ENCODE results near the gene ARMH1. TPM values are rescaled to one million over a fixed set of nuclear protein-coding genes. Genes with fewer than 3 reads are reported as not detected.

Gene ARMH1
- total RNA-seq, 1 donor from 2014 or later = 0.52 TPM

- Histone ChIP-seq H3K36me3 (ENCODE audit: control insufficient read depth in 3 of 3, insufficient read depth in 3 of 3, low read length in 3 of 3) (peaks cover 32 to 57% (median 51%) of the 10 kb centered on the region in 3 donors), H3K9ac (ENCODE audit: low read depth in 1 of 3, low read length in 3 of 3) (peak overlapping the region in 2 of 3 donors; percentile 40 to 64)
These were observed 29.7 kb upstream of the ARMH1 start for GRCh38 chr1:44644806-44645205.

GRCh38 chr1:44645476-44646244, 28.9 kb upstream of the ARMH1 start:
- peaks cover 33 to 58% (median 56%) of the 10 kb centered on the region in 3 donors for H3K36me3 ChIP-seq (ENCODE audit: control insufficient read depth in 3 of 3, insufficient read depth in 3 of 3, low read length in 3 of 3)
- H3K9ac ChIP-seq (ENCODE audit: low read depth in 1 of 3, low read length in 3 of 3) = peak overlapping the region; percentile 39 to 64 (median 40)
- peak overlapping the region; percentile 84 for H3K27ac ChIP-seq (ENCODE audit: low read depth, low read length)
- H3K9me3 ChIP-seq (ENCODE audit: control insufficient read depth in 3 of 3, low read length in 3 of 3) = no peaks in the 10 kb centered on the region
- H3K27me3 ChIP-seq (ENCODE audit: control insufficient read depth in 3 of 3, insufficient read depth in 3 of 3, low read length in 3 of 3) = no peaks in the 10 kb centered on the region
- H3K4me1 ChIP-seq (ENCODE audit: control insufficient read depth in 3 of 3, insufficient read depth in 3 of 3, low read length in 3 of 3) = peaks cover 65 to 86% (median 67%) of the 10 kb centered on the region in 3 donors
- peak overlapping the region in 2 of 3 donors; percentile 45 to 53 for H3K4me3 ChIP-seq (ENCODE audit: low read length in 3 of 3)

More at GRCh38 chr1:44644806-44645205, 29.7 kb upstream of the ARMH1 start:
- Histone ChIP-seq H3K9me3 (ENCODE audit: control insufficient read depth in 3 of 3, low read length in 3 of 3) (no peaks in the 10 kb centered on the region), H3K27ac (ENCODE audit: low read depth, low read length) (peak overlapping the region; percentile 84), H3K27me3 (ENCODE audit: control insufficient read depth in 3 of 3, insufficient read depth in 3 of 3, low read length in 3 of 3) (no peaks in the 10 kb centered on the region), H3K4me1 (ENCODE audit: control insufficient read depth in 3 of 3, insufficient read depth in 3 of 3, low read length in 3 of 3) (peaks cover 66 to 89% (median 70%) of the 10 kb centered on the region in 3 donors), H3K4me3 (ENCODE audit: low read length in 3 of 3) (peak overlapping the region in 1 of 3 donors; percentile 53)

DNA sequence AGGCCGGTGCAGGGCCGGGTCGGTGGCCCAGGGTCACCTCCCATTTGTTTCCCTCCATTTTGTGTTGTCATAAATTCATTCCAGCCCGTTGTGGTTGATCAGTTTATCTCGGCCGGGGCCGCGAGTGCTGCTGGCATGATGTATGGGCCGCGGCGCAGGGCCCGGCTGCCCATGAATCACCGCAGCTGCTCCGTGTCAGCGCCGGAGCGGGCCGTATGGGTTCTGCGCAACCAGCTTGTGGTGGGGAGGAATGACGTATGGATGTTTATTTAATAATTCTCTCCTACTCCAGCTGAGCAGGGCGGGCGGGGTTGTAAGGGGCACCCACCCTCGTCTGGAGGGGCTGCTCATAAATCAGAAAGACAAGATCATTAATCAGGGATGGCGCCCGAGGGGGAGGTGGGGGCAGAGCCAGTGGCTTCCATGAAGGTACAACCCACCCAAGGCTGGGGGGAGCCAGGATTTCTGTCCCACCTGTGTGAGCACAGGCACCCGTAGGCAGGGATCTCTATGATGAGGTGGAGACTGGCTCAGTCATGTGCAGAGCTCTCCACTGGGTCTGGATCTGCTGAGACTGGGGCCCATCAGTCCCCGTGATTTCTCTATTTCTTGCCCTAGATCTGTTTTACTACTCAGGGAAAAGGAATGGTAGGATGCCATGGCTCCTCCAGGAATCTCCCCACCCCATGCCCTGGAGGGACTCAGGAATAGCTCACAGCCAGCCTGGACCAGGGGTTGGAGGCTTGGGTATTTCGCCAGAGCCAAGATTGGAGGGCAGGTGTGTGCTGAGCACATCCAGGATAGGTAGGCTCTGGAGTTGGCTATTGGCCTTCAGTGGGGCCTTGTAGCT, 28.0 kb upstream of the ARMH1 start:
- H3K27ac ChIP-seq (ENCODE audit: low read depth, low read length) = peak overlapping the region; percentile 84
- H3K9me3 ChIP-seq (ENCODE audit: control insufficient read depth in 3 of 3, low read length in 3 of 3) = no peaks in the 10 kb centered on the region
- peaks cover 41 to 63% (median 58%) of the 10 kb centered on the region in 3 donors for H3K36me3 ChIP-seq (ENCODE audit: control insufficient read depth in 3 of 3, insufficient read depth in 3 of 3, low read length in 3 of 3)
- H3K9ac ChIP-seq (ENCODE audit: low read depth in 1 of 3, low read length in 3 of 3) = peak overlapping the region; percentile 8 to 64 (median 39)
- peaks cover 59 to 79% (median 61%) of the 10 kb centered on the region in 3 donors for H3K4me1 ChIP-seq (ENCODE audit: control insufficient read depth in 3 of 3, insufficient read depth in 3 of 3, low read length in 3 of 3)
- H3K27me3 ChIP-seq (ENCODE audit: control insufficient read depth in 3 of 3, insufficient read depth in 3 of 3, low read length in 3 of 3) = no peaks in the 10 kb centered on the region
- peak overlapping the region in 1 of 3 donors; percentile 43 for H3K4me3 ChIP-seq (ENCODE audit: low read length in 3 of 3)

- no peak overlapping the region for H3K4me3 ChIP-seq (ENCODE audit: low read length in 3 of 3)
- H3K9me3 ChIP-seq (ENCODE audit: control insufficient read depth in 3 of 3, low read length in 3 of 3) = no peaks in the 10 kb centered on the region
- no peak overlapping the region for H3K27ac ChIP-seq (ENCODE audit: low read depth, low read length)
- peaks cover 42 to 58% (median 52%) of the 10 kb centered on the region in 3 donors for H3K36me3 ChIP-seq (ENCODE audit: control insufficient read depth in 3 of 3, insufficient read depth in 3 of 3, low read length in 3 of 3)
- peaks cover 45 to 65% (median 50%) of the 10 kb centered on the region in 3 donors for H3K4me1 ChIP-seq (ENCODE audit: control insufficient read depth in 3 of 3, insufficient read depth in 3 of 3, low read length in 3 of 3)
- H3K9ac ChIP-seq (ENCODE audit: low read depth in 1 of 3, low read length in 3 of 3) = no peak overlapping the region
- no peaks in the 10 kb centered on the region for H3K27me3 ChIP-seq (ENCODE audit: control insufficient read depth in 3 of 3, insufficient read depth in 3 of 3, low read length in 3 of 3)
These were observed 26.6 kb upstream of the ARMH1 start for GRCh38 chr1:44647896-44648295.

DNA sequence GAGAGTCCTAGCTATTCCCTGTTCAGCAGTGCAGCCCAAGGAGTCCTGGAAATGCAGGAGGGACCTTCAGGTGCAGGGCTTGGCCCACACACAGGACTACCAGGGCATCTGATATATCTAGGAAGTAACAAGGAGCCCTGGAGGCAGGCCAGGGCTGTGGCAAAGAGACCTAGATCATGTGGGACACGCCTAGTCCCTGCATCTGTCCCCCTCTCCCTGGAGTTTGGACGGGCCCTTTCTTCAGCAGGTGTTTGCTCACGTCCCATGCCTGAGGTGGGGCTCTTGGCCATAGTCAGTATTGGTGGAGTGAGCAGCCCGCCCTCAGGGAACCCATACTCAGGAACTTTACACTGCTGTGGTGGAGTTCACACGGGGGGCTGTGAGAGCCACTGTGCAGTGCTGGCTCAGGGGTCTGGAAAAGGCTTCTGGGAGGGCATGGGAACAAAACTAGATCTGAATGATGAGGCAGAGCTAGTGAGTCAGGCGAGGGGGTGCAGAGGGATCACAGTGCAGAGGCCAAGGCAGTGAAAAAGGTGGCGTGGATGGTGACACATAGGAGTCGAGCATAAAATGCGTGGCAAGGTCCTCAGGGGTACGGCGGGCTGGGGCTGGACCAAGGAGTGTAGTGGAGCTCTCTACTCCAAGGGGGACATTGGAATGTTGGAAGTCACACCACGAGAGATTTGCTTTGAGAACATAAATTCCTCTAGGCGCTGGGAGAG, 25.8 kb upstream of the ARMH1 start:
- Histone ChIP-seq H3K27ac (ENCODE audit: low read depth, low read length) (no peak overlapping the region), H3K9ac (ENCODE audit: low read depth in 1 of 3, low read length in 3 of 3) (peak overlapping the region in 1 of 3 donors; percentile 26), H3K4me1 (ENCODE audit: control insufficient read depth in 3 of 3, insufficient read depth in 3 of 3, low read length in 3 of 3) (peaks cover 37 to 57% (median 42%) of the 10 kb centered on the region in 3 donors), H3K9me3 (ENCODE audit: control insufficient read depth in 3 of 3, low read length in 3 of 3) (no peaks in the 10 kb centered on the region), H3K4me3 (ENCODE audit: low read length in 3 of 3) (no peak overlapping the region), H3K27me3 (ENCODE audit: control insufficient read depth in 3 of 3, insufficient read depth in 3 of 3, low read length in 3 of 3) (no peaks in the 10 kb centered on the region), H3K36me3 (ENCODE audit: control insufficient read depth in 3 of 3, insufficient read depth in 3 of 3, low read length in 3 of 3) (peaks cover 39 to 56% (median 52%) of the 10 kb centered on the region in 3 donors)

DNA sequence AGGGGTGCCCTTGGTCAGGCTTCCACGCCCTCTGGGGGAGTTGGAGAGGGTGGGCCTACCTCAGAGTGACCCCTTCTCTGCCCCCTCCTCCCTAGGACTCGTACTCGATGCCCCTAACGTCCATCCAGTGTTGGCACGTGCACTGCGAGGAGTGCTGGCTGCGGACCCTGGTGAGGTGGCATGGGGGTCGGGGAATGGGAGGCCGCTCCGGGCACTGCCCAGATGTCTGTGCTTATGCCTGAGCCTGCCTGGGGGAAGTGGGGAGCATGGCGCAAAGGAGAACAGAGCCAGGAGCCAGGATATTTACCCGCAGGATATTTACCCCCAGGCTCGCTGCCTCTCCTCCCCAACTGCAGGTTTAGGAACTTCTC, 24.7 kb upstream of the ARMH1 start:
- H3K27ac ChIP-seq (ENCODE audit: low read depth, low read length) = no peak overlapping the region
- H3K27me3 ChIP-seq (ENCODE audit: control insufficient read depth in 3 of 3, insufficient read depth in 3 of 3, low read length in 3 of 3) = no peaks in the 10 kb centered on the region
- H3K9me3 ChIP-seq (ENCODE audit: control insufficient read depth in 3 of 3, low read length in 3 of 3) = no peaks in the 10 kb centered on the region
- H3K36me3 ChIP-seq (ENCODE audit: control insufficient read depth in 3 of 3, insufficient read depth in 3 of 3, low read length in 3 of 3) = peaks cover 31 to 52% (median 48%) of the 10 kb centered on the region in 3 donors
- H3K4me1 ChIP-seq (ENCODE audit: control insufficient read depth in 3 of 3, insufficient read depth in 3 of 3, low read length in 3 of 3) = peaks cover 26 to 47% (median 31%) of the 10 kb centered on the region in 3 donors
- H3K9ac ChIP-seq (ENCODE audit: low read depth in 1 of 3, low read length in 3 of 3) = no peak overlapping the region
- no peak overlapping the region for H3K4me3 ChIP-seq (ENCODE audit: low read length in 3 of 3)

- peaks cover 21 to 41% (median 26%) of the 10 kb centered on the region in 3 donors for H3K4me1 ChIP-seq (ENCODE audit: control insufficient read depth in 3 of 3, insufficient read depth in 3 of 3, low read length in 3 of 3)
- H3K36me3 ChIP-seq (ENCODE audit: control insufficient read depth in 3 of 3, insufficient read depth in 3 of 3, low read length in 3 of 3) = peaks cover 31 to 48% (median 44%) of the 10 kb centered on the region in 3 donors
- H3K4me3 ChIP-seq (ENCODE audit: low read length in 3 of 3) = no peak overlapping the region
- H3K27ac ChIP-seq (ENCODE audit: low read depth, low read length) = no peak overlapping the region
- H3K27me3 ChIP-seq (ENCODE audit: control insufficient read depth in 3 of 3, insufficient read depth in 3 of 3, low read length in 3 of 3) = no peaks in the 10 kb centered on the region
- H3K9me3 ChIP-seq (ENCODE audit: control insufficient read depth in 3 of 3, low read length in 3 of 3) = no peaks in the 10 kb centered on the region
- H3K9ac ChIP-seq (ENCODE audit: low read depth in 1 of 3, low read length in 3 of 3) = peak overlapping the region in 1 of 3 donors; percentile 54
These were observed 24.2 kb upstream of the ARMH1 start for GRCh38 chr1:44650159-44650831.

DNA sequence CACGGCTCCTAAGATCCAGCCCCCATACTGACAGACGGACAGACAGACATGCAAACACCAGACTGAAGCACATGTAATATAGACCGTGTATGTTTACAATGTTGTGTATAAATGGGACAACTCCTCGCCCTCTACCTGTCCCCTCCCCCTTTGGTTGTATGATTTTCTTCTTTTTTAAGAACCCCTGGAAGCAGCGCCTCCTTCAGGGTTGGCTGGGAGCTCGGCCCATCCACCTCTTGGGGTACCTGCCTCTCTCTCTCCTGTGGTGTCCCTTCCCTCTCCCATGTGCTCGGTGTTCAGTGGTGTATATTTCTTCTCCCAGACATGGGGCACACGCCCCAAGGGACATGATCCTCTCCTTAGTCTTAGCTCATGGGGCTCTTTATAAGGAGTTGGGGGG, 23.4 kb upstream of the ARMH1 start:
- peaks cover 31 to 45% (median 44%) of the 10 kb centered on the region in 3 donors for H3K36me3 ChIP-seq (ENCODE audit: control insufficient read depth in 3 of 3, insufficient read depth in 3 of 3, low read length in 3 of 3)
- H3K9me3 ChIP-seq (ENCODE audit: control insufficient read depth in 3 of 3, low read length in 3 of 3) = no peaks in the 10 kb centered on the region
- H3K9ac ChIP-seq (ENCODE audit: low read depth in 1 of 3, low read length in 3 of 3) = peak overlapping the region in 1 of 3 donors; percentile 62
- H3K4me1 ChIP-seq (ENCODE audit: control insufficient read depth in 3 of 3, insufficient read depth in 3 of 3, low read length in 3 of 3) = peaks cover 13 to 34% (median 20%) of the 10 kb centered on the region in 3 donors
- H3K4me3 ChIP-seq (ENCODE audit: low read length in 3 of 3) = no peak overlapping the region
- H3K27me3 ChIP-seq (ENCODE audit: control insufficient read depth in 3 of 3, insufficient read depth in 3 of 3, low read length in 3 of 3) = no peaks in the 10 kb centered on the region
- no peak overlapping the region for H3K27ac ChIP-seq (ENCODE audit: low read depth, low read length)

Data from skeletal muscle tissue (tissue), 4 donors.